ENCODE measurements around the gene ATXN7L1.

The ATXN7L1 gene

GRCh38 chr7:105638334-105638733, 238.1 kb downstream of the ATXN7L1 start:
- Histone ChIP-seq H2AFZ (no peak overlapping the region), H3K4me3 (ENCODE audit: low read depth, low read length) (no peak overlapping the region), H3K36me3 (ENCODE audit: control insufficient read depth, insufficient read depth, low read length) (no peaks in the 10 kb centered on the region), H3K4me1 (no peaks in the 10 kb centered on the region), H3K9me3 (ENCODE audit: control insufficient read depth, low read length) (no peaks in the 10 kb centered on the region), H3K27ac (no peak overlapping the region), H3K4me2 (ENCODE audit: low read length) (no peak overlapping the region), H3K79me2 (no peaks in the 10 kb centered on the region), H3K27me3 (ENCODE audit: control insufficient read depth, insufficient read depth, low read length) (no peaks in the 10 kb centered on the region), H3K9ac (no peak overlapping the region)
- TF ChIP-seq CTCF (IDR thresholded peaks at IDR 0.05), result no peak

- Histone ChIP-seq H3K79me2 (no peaks in the 10 kb centered on the region), H3K9ac (no peak overlapping the region), H3K27ac (no peak overlapping the region), H3K4me1 (no peaks in the 10 kb centered on the region), H3K27me3 (ENCODE audit: control insufficient read depth, insufficient read depth, low read length) (no peaks in the 10 kb centered on the region), H3K9me3 (ENCODE audit: control insufficient read depth, low read length) (no peaks in the 10 kb centered on the region), H3K36me3 (ENCODE audit: control insufficient read depth, insufficient read depth, low read length) (no peaks in the 10 kb centered on the region), H3K4me3 (ENCODE audit: low read depth, low read length) (no peak overlapping the region), H3K4me2 (ENCODE audit: low read length) (no peak overlapping the region), H2AFZ (no peak overlapping the region)
- TF ChIP-seq CTCF (IDR thresholded peaks at IDR 0.05), result no peak
Measured at GRCh38 chr7:105637755-105638154, 238.6 kb downstream of the ATXN7L1 start.

- Histone ChIP-seq H2AFZ (no peak overlapping the region), H3K4me2 (ENCODE audit: low read length) (no peak overlapping the region), H3K9ac (no peak overlapping the region), H3K4me1 (no peaks in the 10 kb centered on the region), H3K36me3 (ENCODE audit: control insufficient read depth, insufficient read depth, low read length) (no peaks in the 10 kb centered on the region), H3K27ac (no peak overlapping the region), H3K9me3 (ENCODE audit: control insufficient read depth, low read length) (no peaks in the 10 kb centered on the region), H3K4me3 (ENCODE audit: low read depth, low read length) (no peak overlapping the region), H3K79me2 (no peaks in the 10 kb centered on the region), H3K27me3 (ENCODE audit: control insufficient read depth, insufficient read depth, low read length) (no peaks in the 10 kb centered on the region)
- no peak for TF ChIP-seq CTCF (IDR thresholded peaks at IDR 0.05)
Measured at GRCh38 chr7:105636982-105637381, 239.4 kb downstream of the ATXN7L1 start.

- TF ChIP-seq CTCF (IDR thresholded peaks at IDR 0.05), result no peak
- no peak overlapping the region for H3K9ac ChIP-seq
- no peak overlapping the region for H2AFZ ChIP-seq
- H3K4me2 ChIP-seq (ENCODE audit: low read length), result no peak overlapping the region
- H3K27ac ChIP-seq, result no peak overlapping the region
- no peaks in the 10 kb centered on the region for H3K27me3 ChIP-seq (ENCODE audit: control insufficient read depth, insufficient read depth, low read length)
- H3K9me3 ChIP-seq (ENCODE audit: control insufficient read depth, low read length), result no peaks in the 10 kb centered on the region
- no peaks in the 10 kb centered on the region for H3K36me3 ChIP-seq (ENCODE audit: control insufficient read depth, insufficient read depth, low read length)
- H3K79me2 ChIP-seq, result no peaks in the 10 kb centered on the region
- no peaks in the 10 kb centered on the region for H3K4me1 ChIP-seq
- no peak overlapping the region for H3K4me3 ChIP-seq (ENCODE audit: low read depth, low read length)
Measured at GRCh38 chr7:105635197-105635596, 241.2 kb downstream of the ATXN7L1 start.

GRCh38 chr7:105625986-105626385, 250.4 kb downstream of the ATXN7L1 start:
- H3K36me3 ChIP-seq (ENCODE audit: control insufficient read depth, insufficient read depth, low read length), result no peaks in the 10 kb centered on the region
- no peak overlapping the region for H3K27ac ChIP-seq
- TF ChIP-seq CTCF (IDR thresholded peaks at IDR 0.05), result no peak
- H3K4me2 ChIP-seq (ENCODE audit: low read length), result no peak overlapping the region
- no peaks in the 10 kb centered on the region for H3K4me1 ChIP-seq
- H3K4me3 ChIP-seq (ENCODE audit: low read depth, low read length), result no peak overlapping the region
- no peak overlapping the region for H3K9ac ChIP-seq
- H3K79me2 ChIP-seq, result no peaks in the 10 kb centered on the region
- no peaks in the 10 kb centered on the region for H3K9me3 ChIP-seq (ENCODE audit: control insufficient read depth, low read length)
- no peaks in the 10 kb centered on the region for H3K27me3 ChIP-seq (ENCODE audit: control insufficient read depth, insufficient read depth, low read length)
- H2AFZ ChIP-seq, result no peak overlapping the region
